HG02678 (cell line): ENCODE measurements around the gene ARHGEF1.

Source experiments
- ATAC-seq: cut with Tn5 transposase; IDR thresholded peaks from one replicate; pipeline ENCODE4 v1.9.1; 2021; ENCODE audit warnings: mild to moderate bottlenecking, moderate library complexity; ENCODE audit not compliant: unreplicated experiment

Gene ARHGEF1

DNA sequence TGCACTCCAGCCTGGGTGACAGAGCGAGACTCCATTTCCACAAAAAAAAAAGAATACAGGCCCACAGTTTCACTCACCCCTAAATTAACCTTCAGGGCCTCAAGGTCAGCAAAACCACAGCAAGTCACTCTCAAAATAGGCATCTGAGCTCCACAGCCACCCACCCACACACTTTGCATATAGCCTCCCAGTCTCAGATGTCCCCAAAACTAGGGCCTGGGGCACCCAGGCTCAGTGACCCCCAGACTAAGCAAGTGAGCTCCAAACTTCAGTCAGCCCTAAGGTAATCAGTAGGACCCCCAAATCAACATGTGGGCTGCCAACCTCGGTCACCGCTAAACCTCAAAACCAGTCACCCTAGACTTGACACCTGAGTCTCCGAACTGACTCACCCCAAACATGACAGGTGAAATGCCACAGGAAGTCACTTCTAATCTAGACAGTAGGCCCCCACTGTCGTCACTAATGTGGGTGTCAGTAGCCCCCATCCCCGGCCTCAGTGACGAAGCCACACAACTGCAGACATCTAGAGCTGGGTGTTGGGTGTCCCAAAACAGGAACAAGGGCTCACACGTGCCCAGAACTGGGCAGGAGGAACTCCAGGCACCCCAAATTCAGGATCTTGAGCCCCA lies 62.3 kb downstream of the ARHGEF1 start:
- ATAC-seq, result peak; percentile 76

GRCh38 chr19:41947091-41947490 lies 64.1 kb downstream of the ARHGEF1 start:
- no peak for ATAC-seq

- ATAC-seq, result no peak
Measured at GRCh38 chr19:41951686-41952172, 68.7 kb downstream of the ARHGEF1 start.

- no peak for ATAC-seq
Measured at GRCh38 chr19:41955521-41955920, 72.5 kb downstream of the ARHGEF1 start.

GRCh38 chr19:41956621-41957020 lies 73.6 kb downstream of the ARHGEF1 start:
- ATAC-seq, result no peak
